Measurements from ENCODE around the gene PPARG.
"Not testable (repeated sequence)": the region's sequence is repeated elsewhere in the genome, so short reads cannot be mapped to it uniquely, and the experiment has no call there.

The PPARG gene

GRCh38 chr3:12457380-12457779 is 168.5 kb downstream of the PPARG start:
- not testable (repeated sequence) for H3K4me3 ChIP-seq (ENCODE audit: insufficient read depth in 1 of 2, low read depth in 1 of 2, low read length in 2 of 2); H4K8ac ChIP-seq (ENCODE audit: low read length); H4K91ac ChIP-seq (ENCODE audit: low read length); H2AFZ ChIP-seq (ENCODE audit: low read depth, low read length); H3K4ac ChIP-seq (ENCODE audit: low read depth in 1 of 2, low read length in 2 of 2); H3K27ac ChIP-seq (ENCODE audit: low read length, poor library complexity, severe bottlenecking); H3K27me3 ChIP-seq (ENCODE audit: control insufficient read depth in 1 of 2, insufficient read depth in 1 of 2, low read length in 2 of 2); H2BK120ac ChIP-seq (ENCODE audit: low read depth, low read length); H2AK5ac ChIP-seq (ENCODE audit: low read length, severe bottlenecking); H2BK5ac ChIP-seq (ENCODE audit: low read depth, low read length, poor library complexity, severe bottlenecking); DNase-seq; H3K9ac ChIP-seq (ENCODE audit: low read length); H3K23ac ChIP-seq (ENCODE audit: low read length in 2 of 2); H3K36me3 ChIP-seq (ENCODE audit: control insufficient read depth in 1 of 2, insufficient read depth in 2 of 2, low read depth in 1 of 2, low read length in 2 of 2); H3K18ac ChIP-seq (ENCODE audit: low read depth in 1 of 2, low read length in 2 of 2); H3K14ac ChIP-seq (ENCODE audit: low read length in 2 of 2); H2BK12ac ChIP-seq (ENCODE audit: low read length in 2 of 2); H3K9me3 ChIP-seq (ENCODE audit: control insufficient read depth, low read length); H3K4me2 ChIP-seq (ENCODE audit: low read length, poor library complexity, severe bottlenecking); H2BK15ac ChIP-seq (ENCODE audit: low read depth, poor library complexity, severe bottlenecking); H3K79me1 ChIP-seq (replicated peaks; ENCODE audit: low read length, poor library complexity, severe bottlenecking)
- WGBS: 79% methylated on average over 3 of the region's 4 CpGs
- peaks cover 13% of the 10 kb centered on the region for H3K4me1 ChIP-seq (ENCODE audit: control insufficient read depth, insufficient read depth, low read depth, low read length)

- H2BK120ac ChIP-seq (ENCODE audit: low read depth, low read length): no peak overlapping the region
- no peak overlapping the region for H4K8ac ChIP-seq (ENCODE audit: low read length)
- H3K4me1 ChIP-seq (ENCODE audit: control insufficient read depth, insufficient read depth, low read depth, low read length): peaks cover 13% of the 10 kb centered on the region
- H2AFZ ChIP-seq (ENCODE audit: low read depth, low read length): no peak overlapping the region
- DNase-seq: no peak
- H3K4ac ChIP-seq (ENCODE audit: low read depth in 1 of 2, low read length in 2 of 2): no peak overlapping the region
- no peaks in the 10 kb centered on the region for H3K79me1 ChIP-seq (replicated peaks; ENCODE audit: low read length, poor library complexity, severe bottlenecking)
- H3K18ac ChIP-seq (ENCODE audit: low read depth in 1 of 2, low read length in 2 of 2): no peak overlapping the region
- no peak overlapping the region for H2BK5ac ChIP-seq (ENCODE audit: low read depth, low read length, poor library complexity, severe bottlenecking)
- H3K27me3 ChIP-seq (ENCODE audit: control insufficient read depth in 1 of 2, insufficient read depth in 1 of 2, low read length in 2 of 2): no peaks in the 10 kb centered on the region
- H3K9ac ChIP-seq (ENCODE audit: low read length): no peak overlapping the region
- H3K4me2 ChIP-seq (ENCODE audit: low read length, poor library complexity, severe bottlenecking): no peak overlapping the region
- no peak overlapping the region for H3K4me3 ChIP-seq (ENCODE audit: insufficient read depth in 1 of 2, low read depth in 1 of 2, low read length in 2 of 2)
- H3K9me3 ChIP-seq (ENCODE audit: control insufficient read depth, low read length): no peaks in the 10 kb centered on the region
- 84% methylated on average over 6 of the region's 8 CpGs for WGBS
- no peak overlapping the region for H2AK5ac ChIP-seq (ENCODE audit: low read length, severe bottlenecking)
- peak overlapping the region in 1 of 2 experiments; percentile 12 for H2BK12ac ChIP-seq (ENCODE audit: low read length in 2 of 2)
- H3K23ac ChIP-seq (ENCODE audit: low read length in 2 of 2): no peak overlapping the region
- no peak overlapping the region for H3K14ac ChIP-seq (ENCODE audit: low read length in 2 of 2)
- H3K27ac ChIP-seq (ENCODE audit: low read length, poor library complexity, severe bottlenecking): no peak overlapping the region
- H3K36me3 ChIP-seq (ENCODE audit: control insufficient read depth in 1 of 2, insufficient read depth in 2 of 2, low read depth in 1 of 2, low read length in 2 of 2): no peaks in the 10 kb centered on the region
- H2BK15ac ChIP-seq (ENCODE audit: low read depth, poor library complexity, severe bottlenecking): no peak overlapping the region
- no peak overlapping the region for H4K91ac ChIP-seq (ENCODE audit: low read length)
Observed at GRCh38 chr3:12458901-12459300, 170.0 kb downstream of the PPARG start.

- Histone ChIP-seq H3K9me3 (ENCODE audit: control insufficient read depth, low read length) (no peaks in the 10 kb centered on the region), H3K18ac (ENCODE audit: low read depth in 1 of 2, low read length in 2 of 2) (no peak overlapping the region), H3K4ac (ENCODE audit: low read depth in 1 of 2, low read length in 2 of 2) (no peak overlapping the region), H4K8ac (ENCODE audit: low read length) (no peak overlapping the region), H3K4me1 (ENCODE audit: control insufficient read depth, insufficient read depth, low read depth, low read length) (peaks cover 3% of the 10 kb centered on the region), H3K27ac (ENCODE audit: low read length, poor library complexity, severe bottlenecking) (no peak overlapping the region), H2AFZ (ENCODE audit: low read depth, low read length) (no peak overlapping the region), H3K36me3 (ENCODE audit: control insufficient read depth in 1 of 2, insufficient read depth in 2 of 2, low read depth in 1 of 2, low read length in 2 of 2) (no peaks in the 10 kb centered on the region), H4K91ac (ENCODE audit: low read length) (no peak overlapping the region), H3K27me3 (ENCODE audit: control insufficient read depth in 1 of 2, insufficient read depth in 1 of 2, low read length in 2 of 2) (no peaks in the 10 kb centered on the region), H3K9ac (ENCODE audit: low read length) (no peak overlapping the region), H2BK15ac (ENCODE audit: low read depth, poor library complexity, severe bottlenecking) (no peak overlapping the region), H2AK5ac (ENCODE audit: low read length, severe bottlenecking) (no peak overlapping the region), H3K4me2 (ENCODE audit: low read length, poor library complexity, severe bottlenecking) (no peak overlapping the region), H2BK5ac (ENCODE audit: low read depth, low read length, poor library complexity, severe bottlenecking) (no peak overlapping the region), H2BK12ac (ENCODE audit: low read length in 2 of 2) (no peak overlapping the region), H3K79me1 (replicated peaks; ENCODE audit: low read length, poor library complexity, severe bottlenecking) (no peaks in the 10 kb centered on the region), H3K14ac (ENCODE audit: low read length in 2 of 2) (no peak overlapping the region), H3K4me3 (ENCODE audit: insufficient read depth in 1 of 2, low read depth in 1 of 2, low read length in 2 of 2) (no peak overlapping the region), H3K23ac (ENCODE audit: low read length in 2 of 2) (no peak overlapping the region), H2BK120ac (ENCODE audit: low read depth, low read length) (no peak overlapping the region)
- 85% methylated on average over 3 of the region's 3 CpGs for WGBS
- no peak for DNase-seq
Observed at GRCh38 chr3:12460127-12460526, 171.3 kb downstream of the PPARG start.

GRCh38 chr3:12461097-12461649 is 172.3 kb downstream of the PPARG start:
- no peak overlapping the region for H3K4me3 ChIP-seq (ENCODE audit: insufficient read depth in 1 of 2, low read depth in 1 of 2, low read length in 2 of 2)
- no peak overlapping the region for H3K27ac ChIP-seq (ENCODE audit: low read length, poor library complexity, severe bottlenecking)
- no peaks in the 10 kb centered on the region for H3K79me1 ChIP-seq (replicated peaks; ENCODE audit: low read length, poor library complexity, severe bottlenecking)
- H2BK15ac ChIP-seq (ENCODE audit: low read depth, poor library complexity, severe bottlenecking): no peak overlapping the region
- no peak overlapping the region for H4K91ac ChIP-seq (ENCODE audit: low read length)
- no peak overlapping the region for H3K23ac ChIP-seq (ENCODE audit: low read length in 2 of 2)
- no peak overlapping the region for H2BK12ac ChIP-seq (ENCODE audit: low read length in 2 of 2)
- no peaks in the 10 kb centered on the region for H3K27me3 ChIP-seq (ENCODE audit: control insufficient read depth in 1 of 2, insufficient read depth in 1 of 2, low read length in 2 of 2)
- DNase-seq: no peak
- WGBS: 95% methylated on average over 6 of the region's 7 CpGs
- H2AFZ ChIP-seq (ENCODE audit: low read depth, low read length): no peak overlapping the region
- H3K9me3 ChIP-seq (ENCODE audit: control insufficient read depth, low read length): no peaks in the 10 kb centered on the region
- H3K4me1 ChIP-seq (ENCODE audit: control insufficient read depth, insufficient read depth, low read depth, low read length): peaks cover 7% of the 10 kb centered on the region
- no peak overlapping the region for H3K9ac ChIP-seq (ENCODE audit: low read length)
- H2BK120ac ChIP-seq (ENCODE audit: low read depth, low read length): no peak overlapping the region
- H4K8ac ChIP-seq (ENCODE audit: low read length): no peak overlapping the region
- no peak overlapping the region for H3K18ac ChIP-seq (ENCODE audit: low read depth in 1 of 2, low read length in 2 of 2)
- no peak overlapping the region for H2BK5ac ChIP-seq (ENCODE audit: low read depth, low read length, poor library complexity, severe bottlenecking)
- H3K36me3 ChIP-seq (ENCODE audit: control insufficient read depth in 1 of 2, insufficient read depth in 2 of 2, low read depth in 1 of 2, low read length in 2 of 2): no peaks in the 10 kb centered on the region
- no peak overlapping the region for H2AK5ac ChIP-seq (ENCODE audit: low read length, severe bottlenecking)
- no peak overlapping the region for H3K4ac ChIP-seq (ENCODE audit: low read depth in 1 of 2, low read length in 2 of 2)
- no peak overlapping the region for H3K14ac ChIP-seq (ENCODE audit: low read length in 2 of 2)
- H3K4me2 ChIP-seq (ENCODE audit: low read length, poor library complexity, severe bottlenecking): no peak overlapping the region

Measured in mesenchymal stem cell (in vitro differentiated cells and primary cell).